Astrocyte (in vitro differentiated cells and primary cell): ENCODE measurements around the gene EIF2AK2. TPM values are rescaled to one million over a fixed set of nuclear protein-coding genes. Genes with fewer than 3 reads are reported as not detected.

Source experiments
- DNase-seq: peaks from one replicate; pipeline ENCODE4 v3.0.0-alpha.2; 2010; ENCODE audit warnings: low read depth
- FAIRE-seq: peaks from 2 replicates; lab custom pipeline; 2011; peaks lifted over from hg19 to GRCh38; lab: Jason Lieb, UNC
- H2AFZ ChIP-seq: 2 replicates; pipeline ENCODE4 v1.6.0; 2012; ENCODE audit warnings: low read depth, low read length, inconsistent platforms
- H3K27ac ChIP-seq: 2 replicates; pipeline ENCODE4 v1.5.1; 2011; ENCODE audit warnings: low read depth, low read length, inconsistent platforms
- H3K27me3 ChIP-seq: 2 replicates; pipeline ENCODE4 v1.6.0; 2011; ENCODE audit warnings: low read length, inconsistent platforms; ENCODE audit not compliant: insufficient read depth
- H3K36me3 ChIP-seq: 2 replicates; pipeline ENCODE4 v1.5.1; 2011; ENCODE audit warnings: low read length, inconsistent platforms; ENCODE audit not compliant: insufficient read depth
- H3K4me1 ChIP-seq: 2 replicates; pipeline ENCODE4 v1.5.1; 2011; ENCODE audit warnings: low read length, inconsistent platforms; ENCODE audit not compliant: insufficient read depth
- H3K4me2 ChIP-seq: 2 replicates; pipeline ENCODE4 v1.6.0; 2012; ENCODE audit warnings: low read length, inconsistent platforms
- H3K4me3 ChIP-seq: 2 replicates; pipeline ENCODE4 v1.5.1; 2011; ENCODE audit warnings: low read depth, mild to moderate bottlenecking, low read length, inconsistent platforms; ENCODE audit not compliant: insufficient read depth
- H3K79me2 ChIP-seq: 2 replicates; pipeline ENCODE4 v1.6.0; 2012; ENCODE audit warnings: mild to moderate bottlenecking, low read length, inconsistent platforms; ENCODE audit not compliant: insufficient read depth
- H3K9ac ChIP-seq: 2 replicates; pipeline ENCODE4 v1.6.0; 2012; ENCODE audit warnings: mild to moderate bottlenecking, low read length, inconsistent platforms
- H3K9me3 ChIP-seq: 2 replicates; pipeline ENCODE4 v1.5.1; 2012; ENCODE audit warnings: low read depth, mild to moderate bottlenecking, low read length, inconsistent platforms; ENCODE audit not compliant: insufficient read depth
- H4K20me1 ChIP-seq: 2 replicates; pipeline ENCODE4 v1.6.0; 2012; ENCODE audit warnings: low read length, inconsistent platforms; ENCODE audit not compliant: insufficient read depth
- H3K27ac Mint-ChIP-seq: one replicate; pipeline ENCODE4 v1.8.0; 2021; ENCODE audit warnings: mild to moderate bottlenecking, mixed read lengths; ENCODE audit not compliant: unreplicated experiment
- H3K27me3 Mint-ChIP-seq: one replicate; pipeline ENCODE4 v1.8.0; 2021; ENCODE audit warnings: low read depth, mixed read lengths; ENCODE audit not compliant: unreplicated experiment
- H3K36me3 Mint-ChIP-seq: one replicate; pipeline ENCODE4 v1.8.0; 2021; ENCODE audit warnings: low read depth, mixed read lengths; ENCODE audit not compliant: unreplicated experiment
- H3K4me1 Mint-ChIP-seq: one replicate; pipeline ENCODE4 v1.8.0; 2021; ENCODE audit warnings: low read depth, mixed read lengths; ENCODE audit not compliant: unreplicated experiment
- H3K4me3 Mint-ChIP-seq: one replicate; pipeline ENCODE4 v1.8.0; 2021; ENCODE audit warnings: mild to moderate bottlenecking, moderate library complexity, mixed read lengths; ENCODE audit not compliant: unreplicated experiment
- H3K9me3 Mint-ChIP-seq: one replicate; pipeline ENCODE4 v1.8.0; 2021; ENCODE audit warnings: mild to moderate bottlenecking, mixed read lengths; ENCODE audit not compliant: unreplicated experiment
- CTCF ChIP-seq: IDR thresholded peaks from 2 replicates; pipeline ENCODE4 v1.5.1; 2011; ENCODE audit warnings: low read depth, mild to moderate bottlenecking, inconsistent platforms, low read length, moderate library complexity; ENCODE audit not compliant: insufficient read depth
- EZH2 ChIP-seq: IDR thresholded peaks from 2 replicates; pipeline ENCODE4 v1.6.1; 2012; ENCODE audit warnings: mild to moderate bottlenecking, low read length, inconsistent platforms; ENCODE audit not compliant: insufficient read depth
- total RNA-seq: library from RNA; stranded (reverse); gene quantifications from 2 replicates; pipeline ENCODE4 v1.2.1, GENCODE V29; 2021

EIF2AK2 gene
- total RNA-seq, 1 donor from 2014 or later: 147 TPM

- no peaks in the 10 kb centered on the region for H3K9me3 ChIP-seq
- H3K27ac Mint-ChIP-seq: no peak overlapping the region
- no peaks in the 10 kb centered on the region for H3K79me2 ChIP-seq
- FAIRE-seq (no peak), DNase-seq (no peak)
- H3K4me1 ChIP-seq: no peaks in the 10 kb centered on the region
- no peaks in the 10 kb centered on the region for H4K20me1 ChIP-seq
- no peaks in the 10 kb centered on the region for H3K27me3 Mint-ChIP-seq
- no peaks in the 10 kb centered on the region for H3K9me3 Mint-ChIP-seq
- H3K36me3 Mint-ChIP-seq: no peaks in the 10 kb centered on the region
- no peaks in the 10 kb centered on the region for H3K4me1 Mint-ChIP-seq
- no peak overlapping the region for H3K9ac ChIP-seq
- no peak overlapping the region for H3K4me3 ChIP-seq
- no peak overlapping the region for H3K4me2 ChIP-seq
- no peaks in the 10 kb centered on the region for H3K36me3 ChIP-seq
- no peaks in the 10 kb centered on the region for H3K27me3 ChIP-seq
- H2AFZ ChIP-seq: no peak overlapping the region
- H3K27ac ChIP-seq: no peak overlapping the region
- TF ChIP-seq CTCF: no peak
- TF ChIP-seq EZH2: no peak
- no peak overlapping the region for H3K4me3 Mint-ChIP-seq
These were observed 17.0 kb upstream of the EIF2AK2 start for GRCh38 chr2:37173741-37174140.

GRCh38 chr2:37171624-37171950, 14.8 kb upstream of the EIF2AK2 start:
- no peak overlapping the region for H2AFZ ChIP-seq
- H4K20me1 ChIP-seq: no peaks in the 10 kb centered on the region
- H3K4me3 Mint-ChIP-seq: no peak overlapping the region
- H3K9me3 Mint-ChIP-seq: no peaks in the 10 kb centered on the region
- no peak for FAIRE-seq
- no peak overlapping the region for H3K4me3 ChIP-seq
- no peaks in the 10 kb centered on the region for H3K27me3 ChIP-seq
- H3K9ac ChIP-seq: no peak overlapping the region
- H3K4me1 ChIP-seq: no peaks in the 10 kb centered on the region
- TF ChIP-seq EZH2: no peak
- no peak for TF ChIP-seq CTCF
- no peak for DNase-seq
- H3K36me3 ChIP-seq: no peaks in the 10 kb centered on the region
- H3K9me3 ChIP-seq: no peaks in the 10 kb centered on the region
- H3K36me3 Mint-ChIP-seq: no peaks in the 10 kb centered on the region
- no peaks in the 10 kb centered on the region for H3K79me2 ChIP-seq
- peaks cover 2% of the 10 kb centered on the region for H3K4me1 Mint-ChIP-seq
- no peak overlapping the region for H3K27ac ChIP-seq
- no peak overlapping the region for H3K27ac Mint-ChIP-seq
- H3K4me2 ChIP-seq: no peak overlapping the region
- H3K27me3 Mint-ChIP-seq: no peaks in the 10 kb centered on the region

GRCh38 chr2:37168217-37168981, 11.6 kb upstream of the EIF2AK2 start:
- Histone ChIP-seq H3K4me3 (no peak overlapping the region), H3K4me2 (no peak overlapping the region), H4K20me1 (no peaks in the 10 kb centered on the region), H3K9me3 (no peaks in the 10 kb centered on the region), H2AFZ (peak overlapping the region; percentile 45), H3K27me3 (no peaks in the 10 kb centered on the region), H3K36me3 (no peaks in the 10 kb centered on the region), H3K27ac (no peak overlapping the region), H3K79me2 (no peaks in the 10 kb centered on the region), H3K9ac (no peak overlapping the region), H3K4me1 (no peaks in the 10 kb centered on the region)
- DNase-seq: peak; percentile 23
- H3K4me3 Mint-ChIP-seq: no peak overlapping the region
- no peaks in the 10 kb centered on the region for H3K36me3 Mint-ChIP-seq
- TF ChIP-seq EZH2 (no peak), CTCF (peak; percentile 67)
- no peaks in the 10 kb centered on the region for H3K27me3 Mint-ChIP-seq
- H3K27ac Mint-ChIP-seq: no peak overlapping the region
- FAIRE-seq: peak; percentile 23
- H3K9me3 Mint-ChIP-seq: peaks cover 8% of the 10 kb centered on the region
- peaks cover 2% of the 10 kb centered on the region for H3K4me1 Mint-ChIP-seq
